B cell (primary cell): ENCODE data around the gene HOXB9. TPM values are rescaled to one million over a fixed set of nuclear protein-coding genes. Genes with fewer than 3 reads are reported as not detected.
A peak's percentile ranks its signal among the peaks of the same experiment; 100 is the strongest.

Experiments
- ATAC-seq: fragments of 200-7000 bp; cut with Tn5 transposase; one replicate; pipeline ENCODE4 v1.10.0; 2021; ENCODE audit warnings: low read depth, mild to moderate bottlenecking, moderate number of reproducible peaks, moderate library complexity
- CTCF ChIA-PET: fragments of 350-600 bp; sonication (Branson Sonifier 250); formaldehyde crosslinking; loops from one replicate; lab custom pipeline; 2021; ENCODE audit warnings: antibody characterized with exemption, inconsistent platforms; lab: Charles Lee
- POLR2A ChIA-PET: fragments of 350-600 bp; sonication (Branson Sonifier 250); formaldehyde crosslinking; loops from one replicate; lab custom pipeline; 2021; ENCODE audit warnings: antibody characterized with exemption; lab: Charles Lee
- DNase-seq: peaks from one replicate; pipeline ENCODE4 v3.0.0; 2013
- H2AFZ ChIP-seq: 2 replicates; pipeline ENCODE4 v1.6.1; 2012; ENCODE audit warnings: mild to moderate bottlenecking, low read depth, low read length; ENCODE audit not compliant: insufficient read depth, poor library complexity, severe bottlenecking
- H3K27ac ChIP-seq, 2 donors: 1 replicate in 1 of 2; 2 replicates in 1 of 2; pipeline ENCODE4 v1.5.1; 2012 to 2013; ENCODE audit warnings: low read length in 2 of 2, mild to moderate bottlenecking in 2 of 2, moderate library complexity in 1 of 2
- H3K27me3 ChIP-seq, 4 experiments: fragments of 200-600 bp in 1 of 4; sonication (generic) in 1 of 4; replicated peaks in 1 of 4; 1 replicate in 2 of 4; 2 replicates in 2 of 4; pipeline versions ENCODE4 v1.6.1 to v1.7.0; 2013 to 2016; ENCODE audit warnings: low read length in 3 of 4, mild to moderate bottlenecking in 2 of 4, mixed read lengths in 1 of 4, moderate library complexity in 1 of 4; ENCODE audit not compliant: insufficient read depth in 4 of 4, control insufficient read depth in 3 of 4; ENCODE audit errors: control extremely low read depth in 1 of 4
- H3K36me3 ChIP-seq, 2 experiments: replicated peaks in 1 of 2; 1 replicate in 1 of 2; 2 replicates in 1 of 2; pipeline versions ENCODE4 v1.6.1 to v1.7.1; 2013; ENCODE audit warnings: low read length in 1 of 2; ENCODE audit not compliant: insufficient read depth in 2 of 2, control insufficient read depth in 1 of 2; ENCODE audit errors: control extremely low read depth in 1 of 2, extremely low read depth in 1 of 2
- H3K4me1 ChIP-seq, 2 donors: fragments of 200-600 bp in 1 of 2; sonication (generic) in 1 of 2; 1 replicate in 1 of 2; 2 replicates in 1 of 2; pipeline versions ENCODE4 v1.5.1 to v1.6.1; 2013 to 2017; ENCODE audit warnings: low read length in 2 of 2; ENCODE audit not compliant: control insufficient read depth in 2 of 2, insufficient read depth in 2 of 2
- H3K4me2 ChIP-seq: replicated peaks from 2 replicates; pipeline ENCODE3; 2012; ENCODE audit warnings: mild to moderate bottlenecking, low read depth, low read length; ENCODE audit not compliant: poor library complexity, severe bottlenecking
- H3K4me3 ChIP-seq, 5 experiments: fragments of 200-600 bp in 1 of 5; sonication (generic) in 1 of 5; 1 replicate in 3 of 5; 2 replicates in 2 of 5; pipeline versions ENCODE4 v1.5.1 to v1.7.0; 2011 to 2016; ENCODE audit warnings: low read length in 4 of 5, mild to moderate bottlenecking in 4 of 5, low read depth in 2 of 5, control low read depth in 1 of 5, moderate library complexity in 1 of 5; ENCODE audit not compliant: insufficient read depth in 1 of 5; ENCODE audit errors: control extremely low read depth in 1 of 5, extremely low read depth in 1 of 5
- H3K79me2 ChIP-seq: fragments of 200-600 bp; sonication (generic); one replicate; pipeline ENCODE4 v1.6.0; 2016; ENCODE audit warnings: low read length; ENCODE audit not compliant: control insufficient read depth, insufficient read depth
- H3K9ac ChIP-seq: fragments of 200-600 bp; sonication (generic); 2 replicates; pipeline ENCODE4 v1.6.1; 2017; ENCODE audit warnings: mild to moderate bottlenecking, low read length, moderate library complexity
- H3K9me3 ChIP-seq, 3 donors: one replicate each; pipeline versions ENCODE4 v1.6.1 to v1.7.1; 2013; ENCODE audit warnings: low read length in 2 of 3; ENCODE audit not compliant: control insufficient read depth in 2 of 3, insufficient read depth in 1 of 3; ENCODE audit errors: control extremely low read depth in 1 of 3
- H4K20me1 ChIP-seq: 2 replicates; pipeline ENCODE4 v1.6.0; 2012; ENCODE audit warnings: mild to moderate bottlenecking, low read length; ENCODE audit not compliant: insufficient read depth, control insufficient read depth, poor library complexity, severe bottlenecking
- H3K27ac Mint-ChIP-seq: one replicate; pipeline ENCODE4 v1.8.0; 2021; ENCODE audit warnings: mixed read lengths
- H3K27me3 Mint-ChIP-seq: one replicate; pipeline ENCODE4 v1.8.0; 2021; ENCODE audit warnings: mixed read lengths
- H3K4me1 Mint-ChIP-seq: one replicate; pipeline ENCODE4 v1.8.0; 2021; ENCODE audit warnings: mixed read lengths
- H3K4me3 Mint-ChIP-seq: one replicate; pipeline ENCODE4 v1.8.0; 2021; ENCODE audit warnings: mixed read lengths
- H3K9me3 Mint-ChIP-seq: one replicate; pipeline ENCODE4 v1.8.0; 2022; ENCODE audit warnings: mixed read lengths; ENCODE audit not compliant: insufficient read depth
- CTCF ChIP-seq: fragments of 200-600 bp; IDR thresholded peaks from one replicate; pipeline ENCODE4 v1.8.0; 2022; ENCODE audit warnings: antibody characterized with exemption, mild to moderate bottlenecking
- EZH2 ChIP-seq: IDR thresholded peaks from 2 replicates; pipeline ENCODE4 v1.6.1; 2012; ENCODE audit warnings: borderline replicate concordance, low read depth, mild to moderate bottlenecking, moderate library complexity, low read length; ENCODE audit not compliant: insufficient read depth, poor library complexity, severe bottlenecking
- WGBS: methylation state at CpG from one replicate; pipeline ENCODE4 v1.1.5; 2013; ENCODE audit warnings: missing lambda C conversion rate; ENCODE audit not compliant: insufficient coverage; 5-methylcytosine and 5-hydroxymethylcytosine counted together
- intact Hi-C: fragments of 100-400 bp; cut with micrococcal nuclease; formaldehyde crosslinking; loops from one replicate; pipeline ENCODE4 v1.10.0; 2022
- polyA minus RNA-seq: library from RNA; depleted of rRNA, polyadenylated mRNA; stranded (reverse); fragments of >200 nt; gene quantifications from 2 replicates; pipeline ENCODE4 v1.2.3, GENCODE V29; 2012
- polyA plus RNA-seq: library from polyadenylated mRNA; depleted of rRNA; stranded (reverse); fragments of >200 nt; gene quantifications from 2 replicates; pipeline ENCODE4 v1.2.3, GENCODE V29; 2012
- total RNA-seq, 2 donors: library from RNA; stranded (reverse); fragments of 120-200 nt in 1 of 2; gene quantifications; 1 replicate in 1 of 2; 2 replicates in 1 of 2; pipeline versions ENCODE4 v1.2.3 to v1.2.4, GENCODE V29; 2013 to 2022

The HOXB9 gene
- total RNA-seq (not detected in 2 replicates), polyA plus RNA-seq (0.04 and 0.07 TPM in 2 replicates), polyA minus RNA-seq (0.43 and 0.50 TPM in 2 replicates)
- total RNA-seq (2013) = not detected

- Histone ChIP-seq H3K79me2 (no peaks in the 10 kb centered on the region), H3K36me3 (no peaks in the 10 kb centered on the region), H3K27ac (no peak within 1 kb of the TSS), H3K9me3 (peaks cover 0 to 9% (median 0%) of the 10 kb centered on the region in 3 donors), H3K9ac (peak within 1 kb of the TSS; percentile 63), H3K4me3 (peak within 1 kb of the TSS in 4 of 5 experiments; percentile 17 to 66 (median 44)), H4K20me1 (no peaks in the 10 kb centered on the region), H3K27me3 (peaks cover 0 to 96% (median 71%) of the 10 kb centered on the region in 4 experiments), H3K4me1 (peaks cover 26 to 30% of the 10 kb centered on the region in 2 donors), H3K4me2 (peak within 1 kb of the TSS; percentile 97), H2AFZ (peak within 1 kb of the TSS; percentile 76)
- H3K4me1 Mint-ChIP-seq = peaks cover 21% of the 10 kb centered on the region
- no peaks in the 10 kb centered on the region for H3K9me3 Mint-ChIP-seq
- intact Hi-C loops = no loop called here
- CTCF ChIA-PET = interaction anchor here (0.7 to 1.9 kb wide), 8 partner anchors 8 to 448 kb away, joined by 3 to 9 read pairs (median 3); no protein-coding TSS in a partner anchor
- POLR2A ChIA-PET = interaction anchor here (0.6 kb wide), 4 partner anchors 26 to 331 kb away, joined by 3 to 5 read pairs (median 4); no protein-coding TSS in a partner anchor
- peak within 1 kb of the TSS; percentile 80 for H3K4me3 Mint-ChIP-seq
- peaks cover 78% of the 10 kb centered on the region for H3K27me3 Mint-ChIP-seq
- H3K27ac Mint-ChIP-seq = no peak within 1 kb of the TSS
- DNase-seq (peak; percentile 52), ATAC-seq (peak; percentile 23)
- 7% methylated on average over 23 of the region's 50 CpGs for WGBS
- TF ChIP-seq CTCF (no peak), EZH2 (peak; percentile 78)
These were observed at the start of gene HOXB9 for GRCh38 chr17:48626245-48627117. Gene HOXB9, minus strand, starts transcription at chr17:48626358. Its CDS starts 89 bp downstream, at chr17:48626269.
